Measurements from ENCODE around the gene CLIC3.

DNA sequence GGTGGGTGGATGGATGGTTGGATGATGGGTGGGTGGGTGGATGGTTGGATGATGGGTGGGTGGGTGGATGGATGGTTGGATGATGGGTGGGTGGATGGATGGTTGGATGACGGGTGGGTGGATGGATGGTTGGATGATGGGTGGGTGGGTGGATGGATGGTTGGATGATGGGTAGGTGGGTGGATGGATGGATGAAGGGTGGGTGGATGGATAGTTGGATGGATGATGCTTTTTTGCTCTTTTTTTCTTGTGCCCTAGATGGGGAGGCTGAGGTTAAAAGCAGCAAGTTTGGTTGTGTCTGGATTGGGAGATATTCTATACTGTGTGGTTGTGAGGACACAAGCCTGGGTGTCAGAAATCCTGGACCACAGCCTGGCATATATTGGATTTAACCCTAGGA lies 38.9 kb downstream of the CLIC3 start:
- TF ChIP-seq CTCF (IDR thresholded peaks at IDR 0.05; ENCODE audit: low read depth, low read length) (no peak), EZH2phosphoT487 (IDR thresholded peaks at IDR 0.05; ENCODE audit: low read depth) (no peak)
